ENCODE measurements around the gene C8G. TPM values are rescaled to one million over a fixed set of nuclear protein-coding genes. Genes with fewer than 3 reads are reported as not detected.

The C8G gene
- total and polyA plus RNA-seq, 2 of the 8 experiments (the other 6 are each of a cell fraction or from before 2014, with no cell fraction given): 0.62 to 0.80 TPM

- Histone ChIP-seq H3K56ac (replicated peaks; ENCODE audit: insufficient read length, low read depth, low read length) (no peak overlapping the region), H3K23me2 (ENCODE audit: low read depth, low read length) (peaks cover 11% of the 10 kb centered on the region; the same call in 1 of the 2 replicates), H4K8ac (ENCODE audit: extremely low read depth, insufficient read depth, low read length) (no peak overlapping the region), H2AFZ (ENCODE audit: low read length) (no peak overlapping the region), H2BK15ac (ENCODE audit: low read length) (no peak overlapping the region), H4K5ac (ENCODE audit: insufficient read length, low read depth, low read length) (no peak overlapping the region), H3K4me1 (replicated peaks in 1 of 4; ENCODE audit: control insufficient read depth in 3 of 4, insufficient read depth in 4 of 4, low read length in 3 of 4) (peaks cover 0 to 9% (median 5%) of the 10 kb centered on the region in 4 experiments; a peak in 5 of 7 replicates), H3K79me1 (ENCODE audit: low read depth, low read length) (no peaks in the 10 kb centered on the region; the same call in 1 of the 2 replicates), H2BK12ac (ENCODE audit: low read depth, low read length) (peak overlapping the region; percentile 60; the same call in 1 of the 2 replicates), H3K4me3 (ENCODE audit: extremely low read depth in 1 of 4, insufficient read depth in 2 of 4, low read depth in 3 of 4, low read length in 4 of 4) (no peak overlapping the region), H2BK120ac (replicated peaks; ENCODE audit: low read depth, low read length) (no peak overlapping the region), H3K9ac (replicated peaks in 1 of 4; ENCODE audit: extremely low read depth in 1 of 4, low read depth in 3 of 4, low read length in 3 of 4) (no peak overlapping the region), H3K36me3 (ENCODE audit: control insufficient read depth in 2 of 4, insufficient read depth in 4 of 4, low read length in 3 of 4) (no peaks in the 10 kb centered on the region), H4K20me1 (replicated peaks in 1 of 2; ENCODE audit: control insufficient read depth in 1 of 2, insufficient read depth in 2 of 2, low read length in 2 of 2) (peaks cover 0 to 4% of the 10 kb centered on the region in 2 experiments), H3K27ac (ENCODE audit: low read depth, low read length) (no peak overlapping the region), H3K9me3 (ENCODE audit: insufficient read depth in 2 of 2, low read depth in 1 of 2, low read length in 1 of 2) (no peaks in the 10 kb centered on the region), H4K91ac (replicated peaks; ENCODE audit: insufficient read length, low read length) (no peak overlapping the region), H3K18ac (ENCODE audit: extremely low read depth, low read length) (no peak overlapping the region), H3K27me3 (replicated peaks in 1 of 4; ENCODE audit: control insufficient read depth in 3 of 4, extremely low read depth in 1 of 4, insufficient read depth in 3 of 4, low read length in 3 of 4) (no peaks in the 10 kb centered on the region), H3K4me2 (ENCODE audit: insufficient read depth in 1 of 2, low read depth in 2 of 2, low read length in 2 of 2) (no peak overlapping the region), H2BK5ac (ENCODE audit: low read depth, low read length) (no peak overlapping the region), H2BK20ac (ENCODE audit: low read length) (no peak overlapping the region; the same call in 1 of the 2 replicates), H3K14ac (ENCODE audit: insufficient read length) (no peak overlapping the region), H3K79me2 (ENCODE audit: control insufficient read depth in 1 of 2, insufficient read depth in 2 of 2, low read length in 2 of 2) (no peaks in the 10 kb centered on the region), H2AK5ac (ENCODE audit: low read depth, low read length) (no peak overlapping the region), H3K4ac (replicated peaks; ENCODE audit: insufficient read length, low read depth, low read length) (no peak overlapping the region), H3K23ac (ENCODE audit: insufficient read length) (no peak overlapping the region)
- FAIRE-seq: no peak
- WGBS, 2 experiments (ENCODE audit: extremely low coverage in 1 of 2, insufficient coverage in 1 of 2, insufficient read length in 1 of 2, insufficient replicate concordance in 2 of 2, low coverage in 1 of 2, low lambda C conversion rate in 2 of 2, missing lambda C conversion rate in 1 of 2): 89% methylated on average over 21 of the region's 23 CpGs; no CpG with 5 or more reads in 1 of the 2 experiments
- DNase-seq (ENCODE audit: low read depth in 1 of 2, low spot score in 2 of 2): no peak
- POLR2A ChIA-PET (ENCODE audit: partially characterized antibody): interaction anchor here (1.5 kb wide), 1 partner anchor 23 kb away, joined by 3 read pairs; no protein-coding TSS in a partner anchor
- CTCF ChIA-PET (ENCODE audit: partially characterized antibody): interaction anchor here (1.3 to 5.6 kb wide), 4 partner anchors 13 to 74 kb away, joined by 6 to 32 read pairs (median 20); partner anchors contain the start of gene PTGDS
- no peak for TF ChIP-seq TAF1 (IDR thresholded peaks at IDR 0.05; ENCODE audit: low read depth, low read length)
- no peak for TF ChIP-seq CREB1 (IDR thresholded peaks at IDR 0.05)
- TF ChIP-seq, protein P1, sequence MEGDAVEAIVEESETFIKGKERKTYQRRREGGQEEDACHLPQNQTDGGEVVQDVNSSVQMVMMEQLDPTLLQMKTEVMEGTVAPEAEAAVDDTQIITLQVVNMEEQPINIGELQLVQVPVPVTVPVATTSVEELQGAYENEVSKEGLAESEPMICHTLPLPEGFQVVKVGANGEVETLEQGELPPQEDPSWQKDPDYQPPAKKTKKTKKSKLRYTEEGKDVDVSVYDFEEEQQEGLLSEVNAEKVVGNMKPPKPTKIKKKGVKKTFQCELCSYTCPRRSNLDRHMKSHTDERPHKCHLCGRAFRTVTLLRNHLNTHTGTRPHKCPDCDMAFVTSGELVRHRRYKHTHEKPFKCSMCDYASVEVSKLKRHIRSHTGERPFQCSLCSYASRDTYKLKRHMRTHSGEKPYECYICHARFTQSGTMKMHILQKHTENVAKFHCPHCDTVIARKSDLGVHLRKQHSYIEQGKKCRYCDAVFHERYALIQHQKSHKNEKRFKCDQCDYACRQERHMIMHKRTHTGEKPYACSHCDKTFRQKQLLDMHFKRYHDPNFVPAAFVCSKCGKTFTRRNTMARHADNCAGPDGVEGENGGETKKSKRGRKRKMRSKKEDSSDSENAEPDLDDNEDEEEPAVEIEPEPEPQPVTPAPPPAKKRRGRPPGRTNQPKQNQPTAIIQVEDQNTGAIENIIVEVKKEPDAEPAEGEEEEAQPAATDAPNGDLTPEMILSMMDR (IDR thresholded peaks at IDR 0.05; ENCODE audit: control extremely low read depth in 1 of 3, insufficient read depth in 1 of 3, low read depth in 1 of 3, low read length in 3 of 3): no peak
- no peak for TF ChIP-seq SP1 (IDR thresholded peaks at IDR 0.05; ENCODE audit: low read depth, low read length)
- TF ChIP-seq RBBP5 (IDR thresholded peaks at IDR 0.05; ENCODE audit: borderline replicate concordance, low read depth, low read length): no peak
- no peak for TF ChIP-seq SRF (IDR thresholded peaks at IDR 0.05; ENCODE audit: low read depth, low read length)
- TF ChIP-seq HDAC2 (IDR thresholded peaks at IDR 0.05; ENCODE audit: borderline replicate concordance in 1 of 2, low read depth in 2 of 2, low read length in 2 of 2): no peak
- TF ChIP-seq TBP (IDR thresholded peaks at IDR 0.05; ENCODE audit: low read depth, low read length): no peak
- TF ChIP-seq POLR2AphosphoS5 (IDR thresholded peaks at IDR 0.05; ENCODE audit: low read depth, low read length): no peak
- no peak for TF ChIP-seq KDM4A (IDR thresholded peaks at IDR 0.05; ENCODE audit: low read depth, low read length, severe bottlenecking)
Measured at GRCh38 chr9:136961279-136962065, 16.4 kb downstream of the C8G start.
